ENCODE results near the gene SLC40A1. TPM values are rescaled to one million over a fixed set of nuclear protein-coding genes. Genes with fewer than 3 reads are reported as not detected.
A peak's percentile ranks its signal among the peaks of the same experiment; 100 is the strongest.

Gene SLC40A1
- total and polyA plus RNA-seq, 2 experiments from 2014 or later: 0.80 to 11.5 TPM

GRCh38 chr2:189516546-189516945 lies 64.0 kb downstream of the SLC40A1 start:
- H3K36me3 ChIP-seq: no peaks in the 10 kb centered on the region
- no peak overlapping the region for H3K4me3 ChIP-seq
- H3K4me1 ChIP-seq (ENCODE audit: low read depth): peaks cover 8% of the 10 kb centered on the region

GRCh38 chr2:189515264-189515663 lies 65.3 kb downstream of the SLC40A1 start:
- H3K36me3 ChIP-seq: no peaks in the 10 kb centered on the region
- no peak for DNase-seq (ENCODE audit: low read depth in 1 of 2, low spot score in 1 of 2)
- no peak for TF ChIP-seq CTCF (IDR thresholded peaks at IDR 0.05; ENCODE audit: low read depth, low read length)
- H3K4me1 ChIP-seq (ENCODE audit: low read depth): peaks cover 8% of the 10 kb centered on the region
- H3K9me3 ChIP-seq (ENCODE audit: low read depth): no peaks in the 10 kb centered on the region
- H3K4me3 ChIP-seq: no peak overlapping the region
- H3K27me3 ChIP-seq: no peaks in the 10 kb centered on the region
- no peak overlapping the region for H3K27ac ChIP-seq

More at GRCh38 chr2:189516546-189516945, 64.0 kb downstream of the SLC40A1 start:
- no peaks in the 10 kb centered on the region for H3K9me3 ChIP-seq (ENCODE audit: low read depth)
- H3K27me3 ChIP-seq: no peaks in the 10 kb centered on the region
- no peak for DNase-seq (ENCODE audit: low read depth in 1 of 2, low spot score in 1 of 2)
- H3K27ac ChIP-seq: no peak overlapping the region
- TF ChIP-seq CTCF (IDR thresholded peaks at IDR 0.05; ENCODE audit: low read depth, low read length): no peak

- DNase-seq (ENCODE audit: low read depth in 1 of 2, low spot score in 1 of 2): no peak
- H3K36me3 ChIP-seq: no peaks in the 10 kb centered on the region
- no peak overlapping the region for H3K27ac ChIP-seq
- H3K27me3 ChIP-seq: no peaks in the 10 kb centered on the region
- H3K4me3 ChIP-seq: no peak overlapping the region
- H3K4me1 ChIP-seq (ENCODE audit: low read depth): no peaks in the 10 kb centered on the region
- H3K9me3 ChIP-seq (ENCODE audit: low read depth): no peaks in the 10 kb centered on the region
- TF ChIP-seq CTCF (IDR thresholded peaks at IDR 0.05; ENCODE audit: low read depth, low read length): no peak
Observed at GRCh38 chr2:189514104-189514503, 66.5 kb downstream of the SLC40A1 start.

GRCh38 chr2:189512879-189513278 lies 67.7 kb downstream of the SLC40A1 start:
- Histone ChIP-seq H3K27me3 (no peaks in the 10 kb centered on the region), H3K4me1 (ENCODE audit: low read depth) (no peaks in the 10 kb centered on the region), H3K27ac (no peak overlapping the region), H3K36me3 (no peaks in the 10 kb centered on the region), H3K9me3 (ENCODE audit: low read depth) (no peaks in the 10 kb centered on the region), H3K4me3 (no peak overlapping the region)
- no peak for TF ChIP-seq CTCF (IDR thresholded peaks at IDR 0.05; ENCODE audit: low read depth, low read length)
- peak in 1 of 2 donors; percentile 53 for DNase-seq (ENCODE audit: low read depth in 1 of 2, low spot score in 1 of 2)

GRCh38 chr2:189511960-189512319 lies 68.6 kb downstream of the SLC40A1 start:
- no peaks in the 10 kb centered on the region for H3K36me3 ChIP-seq
- no peak for DNase-seq (ENCODE audit: low read depth in 1 of 2, low spot score in 1 of 2)
- no peak for TF ChIP-seq CTCF (IDR thresholded peaks at IDR 0.05; ENCODE audit: low read depth, low read length)
- peaks cover under 1% of the 10 kb centered on the region for H3K4me1 ChIP-seq (ENCODE audit: low read depth)
- no peaks in the 10 kb centered on the region for H3K27me3 ChIP-seq
- H3K27ac ChIP-seq: no peak overlapping the region
- H3K4me3 ChIP-seq: no peak overlapping the region
- H3K9me3 ChIP-seq (ENCODE audit: low read depth): no peaks in the 10 kb centered on the region
